ENCODE results near the gene TOPBP1. TPM values are rescaled to one million over a fixed set of nuclear protein-coding genes. Genes with fewer than 3 reads are reported as not detected.
A peak's percentile ranks its signal among the peaks of the same experiment; 100 is the strongest.

TOPBP1 gene
- total RNA-seq, 4 donors from 2014 or later, result 13.5 to 64.7 (median 32.2) TPM

GRCh38 chr3:133573629-133574194 lies 88.0 kb downstream of the TOPBP1 start, which contains the start of gene CDV3:
TSS of gene CDV3 (plus strand) at chr3:133573686. CDS start at chr3:133574045, 359 bp downstream.
- TF ChIP-seq POLR2A (IDR thresholded peaks at IDR 0.05) (peak; percentile 79), POLR2AphosphoS5 (IDR thresholded peaks at IDR 0.05) (peak; percentile 86 to 98 (median 96)), CTCF (IDR thresholded peaks at IDR 0.05) (no peak), EP300 (IDR thresholded peaks at IDR 0.05; ENCODE audit: low read depth) (no peak)
- Histone ChIP-seq H3K9me3 (no peaks in the 10 kb centered on the region), H3K4me1 (peaks cover 12 to 55% (median 34%) of the 10 kb centered on the region in 4 donors), H3K27me3 (no peaks in the 10 kb centered on the region), H3K4me3 (peak within 1 kb of the TSS; percentile 84 to 94 (median 92)), H3K27ac (peak within 1 kb of the TSS; percentile 96 to 100 (median 99)), H3K36me3 (peaks cover 0 to 12% (median 3%) of the 10 kb centered on the region in 4 donors)
- 1% methylated on average over 79 of the region's 81 CpGs; no CpG with 5 or more reads in 1 of the 2 donors for WGBS, 2 donors (ENCODE audit: low coverage in 1 of 2)
- DNase-seq, result no peak
- in situ Hi-C loops (cut with MboI; ENCODE audit: low pct_ligation_motif_present in 1 of 4, low pct_unique_long_range_greater_than_20kb in 1 of 4, low sequenced_read_pairs in 3 of 4), result loop anchor here in 1 of 4 donors (10.0 kb wide), 1 partner anchor 109 kb away; no protein-coding TSS in a partner anchor
- intact Hi-C loops (cut with DNase I; ENCODE audit: low total_unique reads), result no loop called here

DNA sequence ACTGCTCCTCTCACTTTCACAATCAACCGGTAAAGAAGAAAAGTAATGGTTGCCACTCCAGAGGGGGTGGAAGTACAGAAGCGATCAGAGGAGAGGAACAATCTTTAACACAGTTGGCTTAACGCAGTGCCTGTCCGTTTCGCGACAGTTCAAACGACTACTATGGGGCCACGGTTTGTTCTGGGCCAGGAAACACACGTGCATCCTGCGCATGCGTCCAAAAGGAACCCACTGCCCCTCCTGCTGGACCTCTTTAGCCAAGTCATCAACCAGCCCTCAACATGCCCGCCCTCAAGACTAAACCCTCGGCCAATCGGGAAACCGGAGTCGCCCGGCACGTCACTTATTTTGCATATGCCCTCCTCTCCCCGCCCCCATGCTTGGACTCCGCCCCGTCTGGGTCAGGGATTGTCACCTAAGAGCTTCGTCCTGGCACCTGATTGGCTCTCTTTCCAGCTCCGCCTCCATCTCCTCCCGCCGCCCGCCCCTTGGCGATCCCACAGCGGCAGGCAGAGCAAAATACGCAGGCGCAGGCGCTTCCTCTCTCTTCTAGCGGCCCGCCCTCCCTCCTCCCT lies 88.6 kb downstream of the TOPBP1 start:
- Histone ChIP-seq H3K4me3 (peak overlapping the region in 3 of 4 donors; percentile 84 to 94 (median 92)), H3K4me1 (peaks cover 7 to 49% (median 29%) of the 10 kb centered on the region in 4 donors), H3K9me3 (no peaks in the 10 kb centered on the region), H3K27me3 (no peaks in the 10 kb centered on the region), H3K27ac (peak overlapping the region; percentile 96 to 100 (median 99)), H3K36me3 (peaks cover 0 to 8% (median 3%) of the 10 kb centered on the region in 4 donors)
- in situ Hi-C loops (cut with MboI; ENCODE audit: low pct_ligation_motif_present in 1 of 4, low pct_unique_long_range_greater_than_20kb in 1 of 4, low sequenced_read_pairs in 3 of 4) (loop anchor here in 1 of 4 donors (10.0 kb wide), 1 partner anchor 108 kb away; no protein-coding TSS in a partner anchor), intact Hi-C loops (cut with DNase I; ENCODE audit: low total_unique reads) (no loop called here)
- WGBS, 2 donors (ENCODE audit: low coverage in 1 of 2), result 1% methylated on average over 32 of the region's 33 CpGs; no CpG with 5 or more reads in 1 of the 2 donors
- TF ChIP-seq EP300 (IDR thresholded peaks at IDR 0.05; ENCODE audit: low read depth) (no peak), POLR2AphosphoS5 (IDR thresholded peaks at IDR 0.05) (peak; percentile 64 to 86 (median 81)), CTCF (IDR thresholded peaks at IDR 0.05) (peak in 4 of 5 experiments; percentile 21 to 45 (median 26)), POLR2A (IDR thresholded peaks at IDR 0.05) (peak; percentile 17)
- DNase-seq, result peak; percentile 100

DNA sequence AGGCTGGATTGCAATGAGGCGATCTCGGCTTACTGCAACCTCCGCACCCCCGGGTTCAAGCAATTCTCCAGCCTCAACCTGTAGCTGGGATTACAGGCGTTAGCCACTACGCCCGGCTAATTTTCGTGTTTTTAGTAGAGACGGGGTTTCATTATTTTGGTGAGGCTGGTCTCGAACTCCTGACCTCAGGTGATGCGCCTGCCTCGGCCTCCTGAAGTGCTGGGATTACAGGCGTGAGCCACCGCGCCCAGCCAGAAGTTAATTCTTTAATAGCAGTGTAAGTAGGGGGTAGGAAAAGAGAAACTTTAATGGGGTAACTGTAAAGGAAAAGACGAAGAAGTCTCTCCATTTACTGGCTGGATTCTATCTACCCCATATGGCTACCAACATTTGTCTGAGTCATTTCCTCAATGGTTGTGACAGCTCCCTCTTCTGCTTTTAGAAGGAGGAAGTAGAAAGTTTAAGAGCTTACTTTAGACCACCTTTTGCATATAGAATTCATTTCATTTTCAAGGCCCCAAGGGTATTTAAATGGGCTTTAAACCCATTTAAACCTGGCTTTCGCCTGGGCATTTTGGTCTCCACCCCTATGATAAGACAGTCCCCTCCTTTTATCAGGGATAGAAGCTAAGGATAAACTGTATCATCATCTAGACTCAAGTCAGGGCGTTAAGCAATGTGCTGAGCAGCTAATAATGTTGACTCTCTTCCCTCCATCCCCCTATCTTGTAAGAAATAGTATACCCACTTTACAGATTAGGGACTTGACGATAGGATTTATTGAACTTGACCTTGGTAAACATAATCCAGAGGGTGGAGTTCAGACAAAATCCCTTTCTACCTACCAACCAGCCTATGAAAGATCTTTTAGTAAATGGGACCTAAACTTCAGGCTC lies 89.3 kb downstream of the TOPBP1 start:
- WGBS, 2 donors (ENCODE audit: low coverage in 1 of 2), result 72 to 79% methylated on average over 12 to 19 of the region's 19 CpGs
- H3K36me3 ChIP-seq, result peaks cover 0 to 2% (median under 1%) of the 10 kb centered on the region in 4 donors
- peaks cover 7 to 42% (median 24%) of the 10 kb centered on the region in 4 donors for H3K4me1 ChIP-seq
- no peaks in the 10 kb centered on the region for H3K9me3 ChIP-seq
- no peak for TF ChIP-seq CTCF (IDR thresholded peaks at IDR 0.05)
- peak overlapping the region in 3 of 4 donors; percentile 2 to 44 (median 21) for H3K4me3 ChIP-seq
- peak; percentile 19 for DNase-seq
- intact Hi-C loops (cut with DNase I; ENCODE audit: low total_unique reads), result no loop called here
- no peaks in the 10 kb centered on the region for H3K27me3 ChIP-seq
- H3K27ac ChIP-seq, result peak overlapping the region; percentile 89 to 100 (median 94)
- in situ Hi-C loops (cut with MboI; ENCODE audit: low pct_ligation_motif_present in 1 of 4, low pct_unique_long_range_greater_than_20kb in 1 of 4, low sequenced_read_pairs in 3 of 4), result loop anchor here in 1 of 4 donors (10.0 kb wide), 1 partner anchor 108 kb away; no protein-coding TSS in a partner anchor
